RPMI7951 (cell line): ENCODE data around the gene SYNM. TPM values are rescaled to one million over a fixed set of nuclear protein-coding genes. Genes with fewer than 3 reads are reported as not detected.
"Not testable (repeated sequence)": the region's sequence is repeated elsewhere in the genome, so short reads cannot be mapped to it uniquely, and the experiment has no call there.

Source experiments
- DNase-seq: peaks from one replicate; pipeline ENCODE4 v3.0.0-alpha.2; 2012; ENCODE audit warnings: low read depth
- total RNA-seq: library from RNA; depleted of rRNA; stranded (reverse); fragments of >200 nt; shearing (Covaris generic); gene quantifications from 2 replicates; pipeline ENCODE4 v1.2.3, GENCODE V29; 2014

The SYNM gene
- total RNA-seq, 1 experiment from 2014 or later: 6.6 TPM

GRCh38 chr15:99105514-99106341 lies 848 bp downstream of the SYNM start:
- peak; percentile 74 for DNase-seq

- peak; percentile 17 for DNase-seq
Measured at GRCh38 chr15:99106417-99107220, 1.7 kb downstream of the SYNM start.

GRCh38 chr15:99108993-99109392 lies 4.1 kb downstream of the SYNM start:
- DNase-seq: no peak

GRCh38 chr15:99109555-99110021 lies 4.7 kb downstream of the SYNM start:
- DNase-seq: no peak

GRCh38 chr15:99110093-99110492 lies 5.2 kb downstream of the SYNM start:
- DNase-seq: no peak

- DNase-seq: no peak
Measured at GRCh38 chr15:99110581-99111320, 5.9 kb downstream of the SYNM start.

GRCh38 chr15:99111641-99112040 lies 6.8 kb downstream of the SYNM start:
- not testable (repeated sequence) for DNase-seq

- DNase-seq: no peak
Measured at GRCh38 chr15:99113547-99114271, 8.8 kb downstream of the SYNM start.

- DNase-seq: no peak
Measured at GRCh38 chr15:99114511-99115299, 9.8 kb downstream of the SYNM start.

- no peak for DNase-seq
Measured at GRCh38 chr15:99115300-99116215, 10.7 kb downstream of the SYNM start.

- no peak for DNase-seq
Measured at GRCh38 chr15:99117111-99117510, 12.2 kb downstream of the SYNM start.

- DNase-seq: no peak
Measured at GRCh38 chr15:99117563-99118257, 12.8 kb downstream of the SYNM start.

GRCh38 chr15:99118258-99118632 lies 13.4 kb downstream of the SYNM start:
- DNase-seq: no peak

- no peak for DNase-seq
Measured at GRCh38 chr15:99118801-99119546, 14.1 kb downstream of the SYNM start.

- no peak for DNase-seq
Measured at GRCh38 chr15:99120050-99120777, 15.3 kb downstream of the SYNM start.

- no peak for DNase-seq
Measured at GRCh38 chr15:99121207-99121606, 16.3 kb downstream of the SYNM start.

- DNase-seq: no peak
Measured at GRCh38 chr15:99121691-99122410, 17.0 kb downstream of the SYNM start.
